Measurements from ENCODE around the gene PDE8B.

DNA sequence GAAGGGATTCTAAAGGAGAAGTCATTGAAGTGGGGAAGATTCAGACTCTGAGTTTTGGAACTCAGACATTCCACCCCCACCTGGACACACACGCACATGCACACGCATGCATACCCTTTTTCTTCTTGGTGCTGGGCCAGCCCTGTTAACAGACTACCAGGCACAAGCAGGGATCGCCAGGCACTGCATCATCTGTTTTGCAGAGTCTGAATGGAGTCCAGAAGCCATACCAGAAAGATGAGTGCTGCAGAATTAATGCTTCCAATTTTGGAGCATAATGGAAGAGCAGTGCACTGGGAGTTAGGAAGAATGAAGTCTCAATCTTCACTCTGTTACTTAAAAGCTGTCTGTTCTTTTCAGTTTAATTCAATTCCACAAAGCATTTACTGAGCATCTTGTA, 95.5 kb downstream of the PDE8B start:
- TF ChIP-seq, protein P1, sequence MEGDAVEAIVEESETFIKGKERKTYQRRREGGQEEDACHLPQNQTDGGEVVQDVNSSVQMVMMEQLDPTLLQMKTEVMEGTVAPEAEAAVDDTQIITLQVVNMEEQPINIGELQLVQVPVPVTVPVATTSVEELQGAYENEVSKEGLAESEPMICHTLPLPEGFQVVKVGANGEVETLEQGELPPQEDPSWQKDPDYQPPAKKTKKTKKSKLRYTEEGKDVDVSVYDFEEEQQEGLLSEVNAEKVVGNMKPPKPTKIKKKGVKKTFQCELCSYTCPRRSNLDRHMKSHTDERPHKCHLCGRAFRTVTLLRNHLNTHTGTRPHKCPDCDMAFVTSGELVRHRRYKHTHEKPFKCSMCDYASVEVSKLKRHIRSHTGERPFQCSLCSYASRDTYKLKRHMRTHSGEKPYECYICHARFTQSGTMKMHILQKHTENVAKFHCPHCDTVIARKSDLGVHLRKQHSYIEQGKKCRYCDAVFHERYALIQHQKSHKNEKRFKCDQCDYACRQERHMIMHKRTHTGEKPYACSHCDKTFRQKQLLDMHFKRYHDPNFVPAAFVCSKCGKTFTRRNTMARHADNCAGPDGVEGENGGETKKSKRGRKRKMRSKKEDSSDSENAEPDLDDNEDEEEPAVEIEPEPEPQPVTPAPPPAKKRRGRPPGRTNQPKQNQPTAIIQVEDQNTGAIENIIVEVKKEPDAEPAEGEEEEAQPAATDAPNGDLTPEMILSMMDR (IDR thresholded peaks at IDR 0.05) = no peak
- TF ChIP-seq POLR2A (IDR thresholded peaks at IDR 0.05) (no peak), POLR2AphosphoS5 (IDR thresholded peaks at IDR 0.05) (no peak), EP300 (IDR thresholded peaks at IDR 0.05) (no peak)

Data from suprapubic skin (tissue), 4 donors.